ENCODE results near the gene UBR4.

DNA sequence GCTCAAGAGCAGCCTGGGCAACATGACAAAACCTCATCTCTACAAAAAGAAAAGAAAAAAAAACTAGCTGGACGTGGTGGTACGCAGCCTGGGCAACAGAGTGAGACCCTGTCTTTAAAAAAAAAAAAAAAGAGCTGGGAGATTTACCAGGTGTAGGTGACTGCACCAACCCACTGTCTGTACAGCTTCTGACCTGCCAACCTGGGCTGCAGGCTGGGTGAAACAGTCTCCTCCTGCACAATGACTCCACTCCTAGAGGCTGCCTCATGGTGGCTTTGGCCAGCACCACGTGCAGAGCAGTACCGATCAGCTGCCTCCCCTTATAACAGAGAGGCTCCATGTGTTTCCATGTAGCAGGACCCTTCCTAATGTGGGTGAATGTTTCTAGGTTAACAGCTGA lies 45.2 kb upstream of the UBR4 start:
- TF ChIP-seq, protein P1, sequence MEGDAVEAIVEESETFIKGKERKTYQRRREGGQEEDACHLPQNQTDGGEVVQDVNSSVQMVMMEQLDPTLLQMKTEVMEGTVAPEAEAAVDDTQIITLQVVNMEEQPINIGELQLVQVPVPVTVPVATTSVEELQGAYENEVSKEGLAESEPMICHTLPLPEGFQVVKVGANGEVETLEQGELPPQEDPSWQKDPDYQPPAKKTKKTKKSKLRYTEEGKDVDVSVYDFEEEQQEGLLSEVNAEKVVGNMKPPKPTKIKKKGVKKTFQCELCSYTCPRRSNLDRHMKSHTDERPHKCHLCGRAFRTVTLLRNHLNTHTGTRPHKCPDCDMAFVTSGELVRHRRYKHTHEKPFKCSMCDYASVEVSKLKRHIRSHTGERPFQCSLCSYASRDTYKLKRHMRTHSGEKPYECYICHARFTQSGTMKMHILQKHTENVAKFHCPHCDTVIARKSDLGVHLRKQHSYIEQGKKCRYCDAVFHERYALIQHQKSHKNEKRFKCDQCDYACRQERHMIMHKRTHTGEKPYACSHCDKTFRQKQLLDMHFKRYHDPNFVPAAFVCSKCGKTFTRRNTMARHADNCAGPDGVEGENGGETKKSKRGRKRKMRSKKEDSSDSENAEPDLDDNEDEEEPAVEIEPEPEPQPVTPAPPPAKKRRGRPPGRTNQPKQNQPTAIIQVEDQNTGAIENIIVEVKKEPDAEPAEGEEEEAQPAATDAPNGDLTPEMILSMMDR (IDR thresholded peaks at IDR 0.05; ENCODE audit: poor library complexity, severe bottlenecking): no peak
- TF ChIP-seq EZH2 (IDR thresholded peaks at IDR 0.05; ENCODE audit: borderline replicate concordance, insufficient read depth, low read length, poor library complexity, severe bottlenecking) (no peak), TAF1 (IDR thresholded peaks at IDR 0.05; ENCODE audit: low read depth) (no peak)
